CD4-positive, alpha-beta T cell treated with Interferon alpha-2 for 1 hour (primary cell): ENCODE results near the gene PDE4B.

Experiments used
- DNase-seq, 2 donors: peaks; one replicate each; pipeline ENCODE4 v3.0.0-alpha.2; 2020 to 2022

The PDE4B gene

GRCh38 chr1:66348776-66349175 is 556.1 kb downstream of the PDE4B start:
- no peak for DNase-seq

- no peak for DNase-seq
Measured at GRCh38 chr1:66349242-66349641, 556.5 kb downstream of the PDE4B start.

DNA sequence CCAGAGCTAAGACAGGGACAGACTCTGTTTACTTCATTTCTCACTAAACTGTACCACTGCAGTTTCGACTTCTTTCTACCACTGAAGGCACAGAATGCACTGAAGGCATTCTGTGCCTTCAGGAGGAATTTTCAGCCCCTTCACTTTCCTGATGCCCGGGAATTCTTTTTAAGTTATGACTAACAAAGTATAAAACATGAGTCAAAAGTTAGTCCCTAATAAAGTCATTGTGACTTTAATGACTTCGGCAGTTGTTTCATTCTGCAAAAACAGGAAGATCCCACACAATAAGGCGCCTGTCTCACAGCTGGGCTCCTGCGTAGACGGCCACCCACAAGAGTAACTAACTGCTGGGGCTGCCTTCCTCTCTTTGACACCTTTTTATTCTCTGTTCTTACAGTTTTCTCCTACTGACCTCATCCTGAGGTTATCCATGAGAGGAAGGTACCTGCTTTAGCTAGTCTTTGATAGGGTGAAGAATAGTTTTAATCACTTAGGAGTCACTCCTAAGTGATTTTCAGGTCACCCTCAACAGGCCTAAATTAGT is 557.4 kb downstream of the PDE4B start:
- DNase-seq: peak; percentile 72 to 74

GRCh38 chr1:66351478-66351877 is 558.8 kb downstream of the PDE4B start:
- DNase-seq: peak in 1 of 2 donors; percentile 55

GRCh38 chr1:66351913-66352312 is 559.2 kb downstream of the PDE4B start:
- peak; percentile 60 to 85 for DNase-seq

GRCh38 chr1:66352792-66353191 is 560.1 kb downstream of the PDE4B start:
- DNase-seq: no peak

DNA sequence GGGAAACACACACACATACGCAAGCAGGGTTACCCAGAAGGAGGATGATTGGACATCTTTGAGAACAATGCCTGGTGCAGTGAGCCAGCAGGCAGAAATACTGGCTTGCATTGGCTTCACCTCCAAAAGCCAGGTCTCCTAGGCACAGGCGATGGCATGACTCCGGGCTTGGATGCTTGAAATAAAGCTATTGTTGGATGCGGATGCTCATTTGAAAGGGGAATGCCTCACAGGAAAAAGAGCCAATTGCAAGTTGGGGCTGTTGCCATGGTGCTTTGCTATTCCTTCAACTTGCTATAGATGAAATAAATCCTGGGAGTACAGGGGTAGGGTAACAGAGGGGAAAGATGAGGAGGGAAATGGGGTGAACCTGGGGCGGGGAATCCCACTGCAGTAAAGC is 560.6 kb downstream of the PDE4B start:
- DNase-seq: no peak

DNA sequence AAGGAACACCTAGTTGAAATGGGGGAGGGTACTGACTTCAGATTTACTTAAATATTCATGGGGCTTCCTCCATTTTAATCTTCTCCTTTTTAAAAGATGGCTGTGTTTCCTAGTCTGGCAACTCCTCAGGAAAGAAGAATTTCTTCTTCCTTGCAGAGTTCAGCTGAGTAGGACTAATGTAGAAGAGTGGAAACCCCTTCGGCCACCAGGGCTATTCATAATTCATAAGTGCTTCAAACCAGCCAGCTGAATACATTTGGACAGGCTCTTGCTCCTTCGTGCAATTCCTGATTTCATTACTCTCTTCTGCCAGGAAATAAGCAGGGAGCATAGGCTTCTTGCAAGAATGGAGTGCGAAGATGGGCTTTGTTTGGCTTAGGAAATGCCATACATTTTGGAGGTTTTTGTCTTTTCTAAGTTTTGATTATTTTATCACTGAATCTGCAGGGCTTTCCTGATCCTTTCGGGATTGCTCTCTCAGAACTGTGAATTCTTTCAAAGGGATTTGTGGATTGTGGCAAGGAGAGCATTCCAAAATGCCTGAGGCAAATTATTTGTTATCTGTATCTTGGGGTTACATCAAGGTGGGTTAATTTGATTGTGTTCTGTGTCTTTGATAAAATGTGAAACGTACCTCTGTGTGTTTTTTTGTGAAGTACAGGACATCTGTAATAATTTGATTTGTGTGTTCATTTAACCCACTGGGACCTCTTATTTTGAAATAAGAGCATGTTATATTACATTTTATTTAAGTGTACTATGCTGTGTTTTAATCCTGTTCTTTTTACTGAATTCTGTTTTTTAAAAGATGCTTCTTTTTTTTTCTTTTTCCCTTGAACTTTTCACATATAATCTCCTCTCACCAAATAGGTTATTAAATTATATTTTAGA is 561.9 kb downstream of the PDE4B start:
- DNase-seq: no peak

DNA sequence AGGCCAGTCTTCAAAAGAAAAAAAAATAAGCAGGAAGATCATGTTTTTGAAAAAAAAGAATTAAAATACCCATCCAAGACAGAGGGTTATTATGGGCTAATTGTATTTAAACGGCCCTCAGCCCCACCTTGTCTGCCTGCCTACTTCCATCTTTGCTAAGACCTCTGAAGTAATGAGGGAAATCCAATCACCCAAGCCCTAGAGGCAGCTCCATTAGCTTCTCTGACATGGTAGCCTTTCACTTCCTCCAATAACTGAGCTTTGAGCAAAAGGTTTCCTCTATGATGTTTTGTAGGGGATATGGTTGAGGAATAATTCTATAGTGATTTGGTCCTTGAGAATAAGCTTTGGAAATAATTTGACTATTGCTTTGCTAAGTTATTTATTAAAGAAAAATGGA is 563.1 kb downstream of the PDE4B start:
- no peak for DNase-seq

DNA sequence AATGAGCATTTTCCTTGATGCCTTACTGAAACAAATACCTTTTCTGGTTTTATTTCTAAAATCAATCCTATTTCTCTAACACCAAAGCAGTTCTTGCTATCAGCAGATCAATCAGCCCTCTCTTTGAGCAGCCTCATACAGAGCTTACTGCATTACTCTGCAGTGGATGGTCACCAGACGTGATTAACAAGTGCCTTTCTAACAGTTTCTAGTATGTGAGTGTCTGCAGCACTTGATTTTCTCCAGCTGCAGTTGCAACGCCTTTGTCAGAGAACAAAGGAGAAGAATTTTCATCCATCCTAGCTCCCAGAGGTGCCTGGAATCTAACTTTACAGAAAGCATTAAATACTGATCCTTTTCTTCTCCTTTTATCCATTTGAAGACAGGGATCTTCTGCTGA is 563.9 kb downstream of the PDE4B start:
- DNase-seq: no peak

DNA sequence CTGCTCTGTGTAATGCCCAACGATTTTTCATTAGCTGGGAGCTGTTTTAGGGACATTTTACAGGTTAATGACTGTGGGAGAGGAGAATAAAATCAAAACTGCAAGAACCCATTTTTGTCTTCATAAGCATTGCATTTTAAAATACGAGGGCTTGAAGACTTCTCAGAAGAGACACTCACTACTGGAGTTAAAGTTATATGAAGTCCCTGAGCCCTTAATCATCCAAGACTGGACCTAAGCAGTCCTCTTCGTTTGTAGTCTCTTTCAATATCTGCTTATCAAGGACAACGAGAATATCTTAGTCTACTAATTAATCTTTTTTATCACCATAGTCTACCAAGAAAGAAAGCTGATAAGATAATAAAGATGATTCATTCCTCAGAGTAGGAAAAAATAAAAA is 564.3 kb downstream of the PDE4B start:
- no peak for DNase-seq

- DNase-seq: peak in 1 of 2 donors; percentile 58
Measured at GRCh38 chr1:66357478-66358197, 564.9 kb downstream of the PDE4B start.

DNA sequence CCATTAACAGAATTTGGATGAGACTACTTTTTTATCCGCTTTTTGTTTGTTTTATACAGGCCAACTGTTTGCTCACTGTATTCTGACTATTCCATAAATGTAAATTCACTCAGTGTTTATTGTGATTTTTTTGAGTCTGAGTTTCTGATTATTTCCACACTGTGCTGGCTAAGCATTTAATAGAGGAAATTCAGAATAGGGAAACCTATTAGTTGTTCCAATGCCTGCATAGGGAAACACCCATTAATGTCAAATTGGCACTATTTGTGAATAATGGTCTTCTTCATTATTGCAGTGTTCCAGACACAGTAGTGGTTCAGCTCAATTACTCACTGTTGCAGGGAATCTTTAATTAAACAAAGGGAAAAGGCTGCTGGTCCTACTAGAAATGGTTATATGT is 566.6 kb downstream of the PDE4B start:
- no peak for DNase-seq

GRCh38 chr1:66359815-66360214 is 567.1 kb downstream of the PDE4B start:
- DNase-seq: no peak

DNA sequence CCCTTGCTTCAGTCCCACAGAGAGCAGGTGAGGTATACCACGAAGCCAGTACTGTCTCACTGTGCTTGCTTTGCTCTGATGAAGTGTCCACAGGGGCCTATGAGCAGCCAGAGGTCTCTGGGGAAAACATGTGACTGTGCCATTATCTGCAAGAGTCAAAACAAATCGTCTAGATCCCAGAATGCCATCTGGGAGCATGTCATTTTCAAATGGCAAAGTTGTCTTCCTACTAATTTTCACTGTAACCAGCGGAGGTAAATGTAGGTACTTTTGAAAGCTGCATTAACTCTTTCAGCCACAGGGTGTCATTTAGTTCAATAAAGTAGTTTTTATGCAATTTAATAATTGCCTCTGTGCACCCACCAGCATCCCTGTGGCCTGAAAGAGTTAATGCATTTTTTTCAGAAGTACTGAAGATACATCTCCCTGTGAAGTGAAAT is 567.6 kb downstream of the PDE4B start:
- DNase-seq: no peak

GRCh38 chr1:66364578-66365391 is 572.1 kb downstream of the PDE4B start:
- no peak for DNase-seq

DNA sequence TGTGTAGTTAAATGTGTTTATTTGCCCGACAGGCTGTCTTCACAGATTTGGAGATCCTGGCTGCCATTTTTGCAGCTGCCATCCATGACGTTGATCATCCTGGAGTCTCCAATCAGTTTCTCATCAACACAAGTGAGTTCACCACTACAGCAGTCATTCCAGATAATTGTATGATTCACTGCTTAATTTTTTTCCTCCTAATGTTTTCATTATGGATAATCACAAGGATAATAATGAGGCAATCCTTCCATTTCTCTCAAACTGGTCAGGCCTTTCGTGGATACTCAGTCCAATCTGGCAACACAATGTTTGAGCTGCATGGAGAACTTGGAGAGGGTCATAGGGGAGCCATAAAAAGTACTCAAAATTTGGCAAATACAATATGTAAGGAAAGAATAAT is 572.9 kb downstream of the PDE4B start:
- no peak for DNase-seq

GRCh38 chr1:66366634-66367033 is 573.9 kb downstream of the PDE4B start:
- no peak for DNase-seq

- peak in 1 of 2 donors; percentile 38 for DNase-seq
Measured at GRCh38 chr1:66367369-66367768, 574.7 kb downstream of the PDE4B start.

DNA sequence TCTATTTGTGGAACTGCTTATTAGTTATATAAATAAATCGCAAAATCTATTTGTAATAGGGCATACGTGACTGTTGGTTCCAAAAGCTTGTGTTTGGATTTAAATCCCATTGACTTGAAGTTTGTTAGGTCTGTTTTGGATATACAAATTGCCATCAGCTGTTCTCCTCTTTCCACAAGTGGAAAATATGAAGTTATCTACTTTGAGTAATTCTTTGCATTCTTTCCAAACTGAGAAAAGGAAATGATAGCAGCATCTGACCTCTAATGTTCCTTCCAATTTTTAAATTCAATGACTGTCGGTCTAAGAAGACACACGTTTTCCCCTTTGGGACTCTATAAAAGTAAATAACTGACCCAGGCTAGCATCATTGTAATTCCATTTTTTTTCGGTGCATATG is 575.6 kb downstream of the PDE4B start:
- no peak for DNase-seq

DNA sequence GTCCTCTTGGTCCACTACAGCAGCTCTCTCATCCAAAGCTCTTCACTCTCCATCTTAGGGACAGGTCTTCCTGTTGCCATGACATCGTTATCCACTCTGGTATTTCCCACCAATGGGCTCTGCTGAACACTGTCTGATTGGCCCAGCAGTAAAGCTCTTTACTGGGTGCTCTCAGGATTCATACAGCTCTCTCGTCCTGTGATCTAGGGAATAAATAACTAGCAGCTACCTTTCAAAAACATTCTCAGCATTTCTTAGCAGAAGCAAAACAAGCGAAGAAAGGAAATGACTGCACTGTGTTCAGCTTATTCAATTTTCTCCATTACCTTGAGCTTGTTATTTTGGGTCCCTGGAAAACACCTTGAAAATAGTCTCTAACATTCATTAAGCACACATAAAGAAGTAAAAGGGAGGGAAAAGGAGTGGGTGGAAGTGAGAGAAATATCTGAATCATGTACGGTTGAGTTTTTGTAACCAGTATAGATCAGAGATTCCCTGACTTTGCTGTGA is 577.8 kb downstream of the PDE4B start:
- peak in 1 of 2 donors; percentile 43 for DNase-seq

DNA sequence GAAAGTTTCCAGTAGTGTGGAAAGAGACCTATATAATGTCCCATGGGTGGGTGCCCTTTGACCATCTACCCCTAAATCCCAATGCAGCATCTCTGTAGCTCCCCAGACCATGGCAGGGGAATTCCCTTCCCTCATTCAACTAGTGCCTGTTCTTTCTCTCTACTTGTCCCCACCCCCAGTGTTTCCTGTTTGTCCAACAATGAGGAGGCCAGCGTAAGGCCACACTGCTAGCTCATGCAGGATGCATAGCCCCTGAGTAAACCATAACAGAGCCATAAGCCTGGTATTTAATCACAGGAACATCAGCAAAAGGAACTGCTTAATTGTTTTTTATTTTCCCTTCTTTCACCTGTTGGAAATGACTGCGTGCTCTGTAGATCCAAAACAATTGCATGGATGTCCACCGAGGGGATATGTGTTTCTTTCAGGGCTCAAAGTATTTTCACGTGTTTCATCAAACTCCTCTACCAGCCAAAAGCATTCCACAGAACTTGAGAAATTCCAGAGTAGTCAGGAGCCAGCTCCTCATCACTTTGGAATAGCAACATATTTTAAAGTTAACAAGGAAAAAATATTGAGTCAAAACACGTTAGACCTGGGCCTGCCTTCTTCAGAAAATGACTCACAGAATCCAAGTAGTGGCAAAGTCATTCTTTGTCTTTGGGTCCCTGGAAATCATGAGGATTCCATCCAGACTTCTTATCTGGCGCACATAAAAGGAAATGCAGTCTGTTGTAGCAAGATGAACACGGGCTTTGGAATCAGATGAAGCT is 578.7 kb downstream of the PDE4B start:
- DNase-seq: peak in 1 of 2 donors; percentile 42
